ENCODE results near the gene DBT. TPM values are rescaled to one million over a fixed set of nuclear protein-coding genes. Genes with fewer than 3 reads are reported as not detected.

DBT gene
- total and polyA plus RNA-seq, 2 of the 8 experiments (the other 6 are each of a cell fraction or from before 2014, with no cell fraction given): 3.3 to 24.6 TPM

- H4K20me1 ChIP-seq (replicated peaks in 1 of 2; ENCODE audit: control insufficient read depth in 1 of 2, insufficient read depth in 2 of 2, low read length in 2 of 2): peaks cover 1 to 2% of the 10 kb centered on the region in 2 experiments
- no peak overlapping the region for H2BK15ac ChIP-seq (ENCODE audit: low read length)
- no peaks in the 10 kb centered on the region for H3K4me1 ChIP-seq (replicated peaks in 1 of 4; ENCODE audit: control insufficient read depth in 3 of 4, insufficient read depth in 4 of 4, low read length in 3 of 4)
- H4K91ac ChIP-seq (replicated peaks; ENCODE audit: insufficient read length, low read length): no peak overlapping the region
- H3K27ac ChIP-seq (ENCODE audit: low read depth, low read length): no peak overlapping the region
- no peak overlapping the region for H3K4me2 ChIP-seq (ENCODE audit: insufficient read depth in 1 of 2, low read depth in 2 of 2, low read length in 2 of 2)
- H3K36me3 ChIP-seq (ENCODE audit: control insufficient read depth in 2 of 4, insufficient read depth in 4 of 4, low read length in 3 of 4): peaks cover 0 to 26% (median 8%) of the 10 kb centered on the region in 4 experiments; a peak in 5 of 8 replicates
- CTCF ChIA-PET (ENCODE audit: partially characterized antibody): interaction anchor here (0.7 kb wide), 1 partner anchor 513 kb away, joined by 3 read pairs; no protein-coding TSS in a partner anchor
- POLR2A ChIA-PET (ENCODE audit: partially characterized antibody): interaction anchor here (3.1 kb wide), 1 partner anchor 29 kb away, joined by 11 read pairs; the partner anchor contains the start of gene DBT
- no peak for FAIRE-seq
- H3K4ac ChIP-seq (replicated peaks; ENCODE audit: insufficient read length, low read depth, low read length): no peak overlapping the region
- H3K23ac ChIP-seq (ENCODE audit: insufficient read length): no peak overlapping the region
- H2AK5ac ChIP-seq (ENCODE audit: low read depth, low read length): no peak overlapping the region
- no peak overlapping the region for H2BK120ac ChIP-seq (replicated peaks; ENCODE audit: low read depth, low read length)
- no peak overlapping the region for H2AFZ ChIP-seq (ENCODE audit: low read length)
- no peak overlapping the region for H2BK5ac ChIP-seq (ENCODE audit: low read depth, low read length)
- H3K79me2 ChIP-seq (ENCODE audit: control insufficient read depth in 1 of 2, insufficient read depth in 2 of 2, low read length in 2 of 2): no peaks in the 10 kb centered on the region
- no peak overlapping the region for H3K56ac ChIP-seq (replicated peaks; ENCODE audit: insufficient read length, low read depth, low read length)
- H2BK20ac ChIP-seq (ENCODE audit: low read length): no peak overlapping the region
- H3K18ac ChIP-seq (ENCODE audit: extremely low read depth, low read length): no peak overlapping the region
- 90% methylated on average over 2 of the region's 2 CpGs; no CpG with 5 or more reads in 1 of the 2 experiments for WGBS, 2 experiments (ENCODE audit: extremely low coverage in 1 of 2, insufficient coverage in 1 of 2, insufficient read length in 1 of 2, insufficient replicate concordance in 2 of 2, low coverage in 1 of 2, low lambda C conversion rate in 2 of 2, missing lambda C conversion rate in 1 of 2)
- no peaks in the 10 kb centered on the region for H3K23me2 ChIP-seq (ENCODE audit: low read depth, low read length)
- no peak overlapping the region for H3K14ac ChIP-seq (ENCODE audit: insufficient read length)
- no peaks in the 10 kb centered on the region for H3K79me1 ChIP-seq (ENCODE audit: low read depth, low read length)
- H3K4me3 ChIP-seq (ENCODE audit: extremely low read depth in 1 of 4, insufficient read depth in 2 of 4, low read depth in 3 of 4, low read length in 4 of 4): no peak overlapping the region
- H4K5ac ChIP-seq (ENCODE audit: insufficient read length, low read depth, low read length): no peak overlapping the region
- no peaks in the 10 kb centered on the region for H3K9me3 ChIP-seq (ENCODE audit: insufficient read depth in 2 of 2, low read depth in 1 of 2, low read length in 1 of 2)
- H2BK12ac ChIP-seq (ENCODE audit: low read depth, low read length): no peak overlapping the region
- TF ChIP-seq SIN3A (conservative IDR thresholded peaks at IDR 0.05 in 1 of 2, IDR thresholded peaks at IDR 0.05 in 1 of 2; ENCODE audit: low read depth in 1 of 2, low read length in 2 of 2): no peak
- DNase-seq (ENCODE audit: low read depth in 1 of 2, low spot score in 2 of 2): no peak
- H3K9ac ChIP-seq (replicated peaks in 1 of 4; ENCODE audit: extremely low read depth in 1 of 4, low read depth in 3 of 4, low read length in 3 of 4): no peak overlapping the region
- no peaks in the 10 kb centered on the region for H3K27me3 ChIP-seq (replicated peaks in 1 of 4; ENCODE audit: control insufficient read depth in 3 of 4, extremely low read depth in 1 of 4, insufficient read depth in 3 of 4, low read length in 3 of 4)
- no peak overlapping the region for H4K8ac ChIP-seq (ENCODE audit: extremely low read depth, insufficient read depth, low read length)
Observed at GRCh38 chr1:100219883-100220282, 29.8 kb downstream of the DBT start.

Data from H1 (cell line).